ENCODE results near the gene DPEP2NB. TPM values are rescaled to one million over a fixed set of nuclear protein-coding genes. Genes with fewer than 3 reads are reported as not detected.

The DPEP2NB gene
- total RNA-seq, 1 experiment from 2014 or later = not detected

- Histone ChIP-seq H3K23me2 (ENCODE audit: insufficient read length, low read depth, low read length, poor library complexity, severe bottlenecking) (no peaks in the 10 kb centered on the region), H2BK12ac (ENCODE audit: insufficient read length, low read depth, low read length) (no peak within 1 kb of the TSS), H3K18ac (ENCODE audit: insufficient read length, low read depth, low read length) (no peak within 1 kb of the TSS), H3K79me1 (ENCODE audit: insufficient read depth, low read depth, low read length, poor library complexity, severe bottlenecking) (no peaks in the 10 kb centered on the region), H2BK15ac (ENCODE audit: low read depth, low read length) (no peak within 1 kb of the TSS), H3K4ac (ENCODE audit: low read depth, low read length) (no peak within 1 kb of the TSS), H3K79me2 (ENCODE audit: insufficient read depth, low read length) (no peaks in the 10 kb centered on the region), H3T11ph (ENCODE audit: low read length) (no peak within 1 kb of the TSS), H4K20me1 (ENCODE audit: control insufficient read depth, insufficient read depth, insufficient read length) (no peaks in the 10 kb centered on the region), H2BK120ac (ENCODE audit: low read depth, low read length, poor library complexity, severe bottlenecking) (no peak within 1 kb of the TSS), H2BK5ac (ENCODE audit: insufficient read length, low read length) (no peak within 1 kb of the TSS), H3K27me3 (ENCODE audit: insufficient read depth, low read length) (no peaks in the 10 kb centered on the region; the same call in 1 of the 2 replicates), H3K9me3 (ENCODE audit: control insufficient read depth, low read depth, low read length) (no peaks in the 10 kb centered on the region), H4K5ac (ENCODE audit: insufficient read length, low read depth, low read length) (no peak within 1 kb of the TSS), H2AK5ac (ENCODE audit: insufficient read length, low read length) (no peak within 1 kb of the TSS), H3K14ac (ENCODE audit: insufficient read depth, low read length) (no peak within 1 kb of the TSS; the same call in 1 of the 2 replicates), H3K23ac (ENCODE audit: insufficient read length, low read depth, low read length) (no peak within 1 kb of the TSS), H2AFZ (ENCODE audit: low read length) (no peak within 1 kb of the TSS), H3K4me1 (ENCODE audit: insufficient read depth, low read length) (peaks cover 2% of the 10 kb centered on the region; the same call in 1 of the 2 replicates), H4K8ac (replicated peaks; ENCODE audit: insufficient read length, low read depth, low read length) (no peak within 1 kb of the TSS), H3K27ac (ENCODE audit: insufficient read length, low read depth, low read length) (no peak within 1 kb of the TSS), H3K9ac (ENCODE audit: extremely low read depth, insufficient read length, low read length) (no peak within 1 kb of the TSS), H3K4me2 (ENCODE audit: insufficient read depth, insufficient read length, low read length) (no peak within 1 kb of the TSS), H3K56ac (ENCODE audit: insufficient read length, low read depth, low read length) (no peak within 1 kb of the TSS), H4K91ac (ENCODE audit: insufficient read length, low read depth, low read length) (no peak within 1 kb of the TSS), H2BK20ac (ENCODE audit: low read depth, low read length, poor library complexity, severe bottlenecking) (no peak within 1 kb of the TSS)
- peak; percentile 82 for DNase-seq
- no CpG with 5 or more reads among the region's 62 CpGs for WGBS (ENCODE audit: extremely low coverage, insufficient read length, low lambda C conversion rate)
- Mint-ChIP-seq H3K27ac (peak within 1 kb of the TSS in 1 of 3 experiments; percentile 65; a peak in 1 of 7 replicates), H3K36me3 (ENCODE audit: insufficient read depth in 1 of 3, low read depth in 3 of 3) (no peaks in the 10 kb centered on the region), H3K4me1 (peaks cover 6 to 8% of the 10 kb centered on the region in 2 experiments), H3K9me3 (no peaks in the 10 kb centered on the region), H3K4me3 (no peak within 1 kb of the TSS), H3K27me3 (ENCODE audit: low read depth) (peaks cover 19% of the 10 kb centered on the region)
- peak; percentile 86 for TF ChIP-seq CTCF (conservative IDR thresholded peaks at IDR 0.05)
These were observed 35.6 kb downstream of the DPEP2NB start, which contains the start of gene DPEP3 for GRCh38 chr16:67979955-67980678. TSS of gene DPEP3 (minus strand) at chr16:67980499. CDS start at chr16:67980380, 119 bp downstream.
